T-helper 2 cell (primary cell): ENCODE results near the gene IARS2.
"Not testable (repeated sequence)": the region's sequence is repeated elsewhere in the genome, so short reads cannot be mapped to it uniquely, and the experiment has no call there.

ENCODE experiments used
- DNase-seq, 5 experiments: peaks; one replicate each; pipeline versions ENCODE4 v3.0.0 to v3.0.0-alpha.2; 2012 to 2022

Gene IARS2

GRCh38 chr1:220113136-220113695 is 19.3 kb downstream of the IARS2 start:
- DNase-seq: peak in 1 of 5 experiments; percentile 62

- DNase-seq: no peak
These were observed 25.1 kb downstream of the IARS2 start for GRCh38 chr1:220119043-220119512.

- DNase-seq: no peak
These were observed 28.0 kb downstream of the IARS2 start for GRCh38 chr1:220121791-220122530.

GRCh38 chr1:220123066-220123465 is 29.1 kb downstream of the IARS2 start:
- DNase-seq: no peak

GRCh38 chr1:220123889-220124288 is 30.0 kb downstream of the IARS2 start:
- DNase-seq: peak in 1 of 5 experiments; percentile 31

GRCh38 chr1:220124542-220124941 is 30.6 kb downstream of the IARS2 start:
- DNase-seq: no peak

- no peak for DNase-seq
These were observed 33.1 kb downstream of the IARS2 start for GRCh38 chr1:220127076-220127475.

GRCh38 chr1:220129479-220130210 is 35.7 kb downstream of the IARS2 start:
- DNase-seq: no peak

- DNase-seq: peak in 1 of 5 experiments; percentile 17
These were observed 41.8 kb downstream of the IARS2 start for GRCh38 chr1:220135755-220136154.

GRCh38 chr1:220137019-220137786 is 43.3 kb downstream of the IARS2 start:
- peak in 2 of 5 experiments; percentile 17 to 68 for DNase-seq

GRCh38 chr1:220139966-220140365 is 46.0 kb downstream of the IARS2 start:
- DNase-seq: no peak

GRCh38 chr1:220144051-220144450 is 50.1 kb downstream of the IARS2 start:
- DNase-seq: no peak

- no peak for DNase-seq
These were observed 55.8 kb downstream of the IARS2 start for GRCh38 chr1:220149742-220150141.

- DNase-seq: no peak
These were observed 57.5 kb downstream of the IARS2 start for GRCh38 chr1:220151454-220151853.

- DNase-seq: no peak
These were observed 59.2 kb downstream of the IARS2 start for GRCh38 chr1:220153147-220153546.

- peak in 1 of 5 experiments; percentile 60 for DNase-seq
These were observed 62.8 kb downstream of the IARS2 start for GRCh38 chr1:220156620-220157146.

- DNase-seq: no peak
These were observed 63.8 kb downstream of the IARS2 start for GRCh38 chr1:220157738-220158137.

GRCh38 chr1:220158530-220158929 is 64.6 kb downstream of the IARS2 start:
- DNase-seq: not testable (repeated sequence)

GRCh38 chr1:220159041-220159440 is 65.1 kb downstream of the IARS2 start:
- no peak for DNase-seq

GRCh38 chr1:220160027-220160426 is 66.1 kb downstream of the IARS2 start:
- DNase-seq: no peak

GRCh38 chr1:220164116-220164515 is 70.2 kb downstream of the IARS2 start:
- DNase-seq: no peak

- DNase-seq: no peak
These were observed 70.6 kb downstream of the IARS2 start for GRCh38 chr1:220164517-220164916.

GRCh38 chr1:220166853-220167252 is 72.9 kb downstream of the IARS2 start:
- no peak for DNase-seq
